HepG2 (cell line): Measurements from ENCODE around the gene ZNF10. TPM values are rescaled to one million over a fixed set of nuclear protein-coding genes. Genes with fewer than 3 reads are reported as not detected.
A peak's percentile ranks its signal among the peaks of the same experiment; 100 is the strongest.

Source experiments
- HDAC2 ChIP-seq: sonication (generic); formaldehyde crosslinking; IDR thresholded peaks from 2 replicates; pipeline ENCODE4 v1.4.0; 2020; ENCODE audit warnings: missing genetic modification reagents
- KAT2B ChIP-seq: fragments of 150-350 bp; IDR thresholded peaks from 2 replicates; pipeline ENCODE4 v1.6.1; 2014; ENCODE audit warnings: low read depth, low read length, borderline replicate concordance
- MEF2D ChIP-seq: sonication (generic); formaldehyde crosslinking; IDR thresholded peaks from 2 replicates; pipeline ENCODE4 v1.5.1; 2020; ENCODE audit warnings: mild to moderate bottlenecking, missing genetic modification reagents
- MEIS1 ChIP-seq: sonication (generic); formaldehyde crosslinking; IDR thresholded peaks from 2 replicates; pipeline ENCODE4 v1.9.0; 2021; ENCODE audit warnings: mild to moderate bottlenecking, missing genetic modification reagents, moderate library complexity, borderline replicate concordance
- MIXL1 ChIP-seq: IDR thresholded peaks from 2 replicates; pipeline ENCODE4 v1.6.1; 2016
- MTA3 ChIP-seq: sonication (generic); formaldehyde crosslinking; IDR thresholded peaks from 2 replicates; pipeline ENCODE4 v1.4.0; 2020; ENCODE audit warnings: missing genetic modification reagents
- NCOA1 ChIP-seq: sonication (generic); formaldehyde crosslinking; IDR thresholded peaks from 2 replicates; pipeline ENCODE4 v1.9.0; 2021; ENCODE audit warnings: missing genetic modification reagents
- PAWR ChIP-seq: sonication (generic); formaldehyde crosslinking; IDR thresholded peaks from 2 replicates; pipeline ENCODE4 v1.4.0; 2020; ENCODE audit warnings: missing genetic modification reagents, mild to moderate bottlenecking, borderline replicate concordance
- POLR2A ChIP-seq, 2 experiments: IDR thresholded peaks; 2 replicates each; pipeline ENCODE4 v1.6.1; 2011; ENCODE audit warnings: low read depth in 2 of 2, low read length in 2 of 2, mild to moderate bottlenecking in 1 of 2, moderate library complexity in 1 of 2; ENCODE audit not compliant: insufficient read depth in 1 of 2
- PRMT3 ChIP-seq: sonication (generic); formaldehyde crosslinking; IDR thresholded peaks from 2 replicates; pipeline ENCODE4 v1.8.1; 2022; ENCODE audit warnings: low read depth, mild to moderate bottlenecking, moderate library complexity, missing genetic modification reagents, borderline replicate concordance
- SMC3 ChIP-seq: IDR thresholded peaks from 2 replicates; pipeline ENCODE4 v1.6.1; 2011; ENCODE audit warnings: low read length, improper control_type of control experiment
- TEAD3 ChIP-seq: optimal IDR thresholded peaks from 2 replicates; pipeline ENCODE3; 2016; ENCODE audit warnings: borderline replicate concordance
- TOPORS ChIP-seq: sonication (generic); formaldehyde crosslinking; IDR thresholded peaks from 2 replicates; pipeline ENCODE4 v1.8.0; 2023; ENCODE audit warnings: mild to moderate bottlenecking, missing genetic modification reagents
- ZHX1 ChIP-seq: sonication (generic); formaldehyde crosslinking; IDR thresholded peaks from 2 replicates; pipeline ENCODE4 v1.8.1; 2022; ENCODE audit warnings: low read depth, mild to moderate bottlenecking, missing genetic modification reagents
- ZKSCAN5 ChIP-seq: sonication (generic); formaldehyde crosslinking; IDR thresholded peaks from 2 replicates; pipeline ENCODE4 v1.5.1; 2020; ENCODE audit warnings: mild to moderate bottlenecking, missing genetic modification reagents
- ZMYM2 ChIP-seq: sonication (generic); formaldehyde crosslinking; IDR thresholded peaks from 2 replicates; pipeline ENCODE4 v1.8.0; 2022; ENCODE audit warnings: mild to moderate bottlenecking, missing genetic modification reagents
- ZNF282 ChIP-seq: fragments of 450-650 bp; IDR thresholded peaks from 2 replicates; pipeline ENCODE4 v1.6.1; 2018; ENCODE audit not compliant: partially characterized antibody
- ZNF543 ChIP-seq: sonication (generic); formaldehyde crosslinking; IDR thresholded peaks from 2 replicates; pipeline ENCODE4 v1.4.0; 2020; ENCODE audit warnings: mild to moderate bottlenecking, missing genetic modification reagents
- ZNF766 ChIP-seq: sonication (generic); formaldehyde crosslinking; IDR thresholded peaks from 2 replicates; pipeline ENCODE4 v1.5.0; 2020; ENCODE audit warnings: missing genetic modification reagents, borderline replicate concordance
- ZNF784 ChIP-seq: sonication (generic); formaldehyde crosslinking; IDR thresholded peaks from 2 replicates; pipeline ENCODE4 v1.5.1; 2020; ENCODE audit warnings: missing genetic modification reagents, mild to moderate bottlenecking, borderline replicate concordance
- ZSCAN25 ChIP-seq: sonication (generic); formaldehyde crosslinking; IDR thresholded peaks from 2 replicates; pipeline ENCODE4 v1.8.0; 2022; ENCODE audit warnings: mild to moderate bottlenecking, missing genetic modification reagents
- polyA plus RNA-seq, 8 experiments: library from polyadenylated mRNA; depleted of rRNA in 3 of 8; stranded (reverse) in 7 of 8; unstranded in 1 of 8; fragments of >200 nt; fragmentation: Illumina TruSeq in 4 of 8; extraction: Trizol in 4 of 8; gene quantifications; 2 replicates each; pipeline versions ENCODE4 v1.2.1 to v1.2.3, GENCODE V29; 2011 to 2016; ENCODE audit warnings: low read depth in 4 of 8, missing spikeins in 1 of 8, mixed read lengths in 1 of 8; ENCODE audit not compliant: insufficient read depth in 1 of 8
- total RNA-seq, 5 experiments: library from RNA; depleted of rRNA; stranded (reverse); fragments of >200 nt; fragmentation: Illumina TruSeq; extraction: Trizol; gene quantifications; 2 replicates each; pipeline ENCODE4 v1.2.3, GENCODE V29; 2016; ENCODE audit warnings: low read depth in 1 of 5
- TF ChIP-seq, protein P1 (sequence below): sonication (generic); formaldehyde crosslinking; conservative IDR thresholded peaks from 2 replicates; pipeline ENCODE4 v1.5.0; 2020; ENCODE audit warnings: missing genetic modification reagents
- TF ChIP-seq, protein P2 (sequence below): sonication (generic); formaldehyde crosslinking; conservative IDR thresholded peaks from 2 replicates; pipeline ENCODE4 v1.8.0; 2022; ENCODE audit warnings: mild to moderate bottlenecking, moderate library complexity, missing genetic modification reagents
- TF ChIP-seq, protein P3 (sequence below): sonication (generic); formaldehyde crosslinking; IDR thresholded peaks from 2 replicates; pipeline ENCODE4 v1.4.0; 2020; ENCODE audit warnings: mild to moderate bottlenecking, missing genetic modification reagents

Gene ZNF10
- total and polyA plus RNA-seq, 2 of the 13 experiments (the other 11 are each of a cell fraction or from before 2014, with no cell fraction given) = 2.9 to 6.5 TPM

DNA sequence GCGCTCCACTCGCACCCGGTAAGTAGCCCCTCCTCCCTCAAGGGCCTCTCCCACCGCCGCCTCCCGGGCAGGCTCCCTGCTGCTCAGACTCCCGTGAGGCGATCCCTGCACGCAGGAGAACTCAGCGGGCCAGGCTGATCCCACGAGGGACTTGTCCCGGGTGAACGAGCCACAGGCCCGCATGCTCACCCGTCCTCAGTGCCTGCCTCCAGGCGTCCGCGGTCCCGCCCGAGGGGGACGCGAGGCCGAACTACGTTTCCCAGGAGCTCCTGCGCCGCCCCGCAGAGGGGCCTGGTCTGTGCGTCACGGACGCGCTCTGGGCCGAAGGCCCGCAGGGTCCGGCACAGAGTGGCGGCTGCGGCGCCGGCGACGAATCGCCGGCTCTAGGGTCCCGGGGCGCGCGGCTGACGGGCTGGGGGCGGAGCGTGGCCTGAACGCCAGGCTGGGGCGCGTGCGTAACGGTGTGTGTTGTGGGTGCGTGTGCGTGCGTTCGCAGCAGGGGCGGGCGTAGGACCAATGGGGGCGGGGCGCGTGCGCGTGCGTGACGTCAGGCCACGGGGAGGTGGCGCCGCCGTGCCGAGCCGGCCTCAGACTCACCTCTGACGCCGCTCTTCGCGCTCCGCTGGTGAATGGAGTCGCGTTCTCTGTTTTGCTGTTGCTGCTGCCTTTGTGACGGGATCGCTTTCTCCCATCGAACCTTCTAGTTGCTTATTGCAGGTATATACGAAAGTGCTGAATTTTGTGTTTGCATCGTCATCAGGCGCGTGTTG, at the start of gene ZNF10, which contains the start of gene ZNF891 (continued):
- no peak for TF ChIP-seq TEAD3 (CRISPR knock-in tag)
- TF ChIP-seq, protein P1, sequence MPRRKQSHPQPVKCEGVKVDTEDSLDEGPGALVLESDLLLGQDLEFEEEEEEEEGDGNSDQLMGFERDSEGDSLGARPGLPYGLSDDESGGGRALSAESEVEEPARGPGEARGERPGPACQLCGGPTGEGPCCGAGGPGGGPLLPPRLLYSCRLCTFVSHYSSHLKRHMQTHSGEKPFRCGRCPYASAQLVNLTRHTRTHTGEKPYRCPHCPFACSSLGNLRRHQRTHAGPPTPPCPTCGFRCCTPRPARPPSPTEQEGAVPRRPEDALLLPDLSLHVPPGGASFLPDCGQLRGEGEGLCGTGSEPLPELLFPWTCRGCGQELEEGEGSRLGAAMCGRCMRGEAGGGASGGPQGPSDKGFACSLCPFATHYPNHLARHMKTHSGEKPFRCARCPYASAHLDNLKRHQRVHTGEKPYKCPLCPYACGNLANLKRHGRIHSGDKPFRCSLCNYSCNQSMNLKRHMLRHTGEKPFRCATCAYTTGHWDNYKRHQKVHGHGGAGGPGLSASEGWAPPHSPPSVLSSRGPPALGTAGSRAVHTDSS (CRISPR knock-in tag) = no peak; the same call in 1 of the 2 replicates
- no peak for TF ChIP-seq MIXL1
- TF ChIP-seq, protein P2, sequence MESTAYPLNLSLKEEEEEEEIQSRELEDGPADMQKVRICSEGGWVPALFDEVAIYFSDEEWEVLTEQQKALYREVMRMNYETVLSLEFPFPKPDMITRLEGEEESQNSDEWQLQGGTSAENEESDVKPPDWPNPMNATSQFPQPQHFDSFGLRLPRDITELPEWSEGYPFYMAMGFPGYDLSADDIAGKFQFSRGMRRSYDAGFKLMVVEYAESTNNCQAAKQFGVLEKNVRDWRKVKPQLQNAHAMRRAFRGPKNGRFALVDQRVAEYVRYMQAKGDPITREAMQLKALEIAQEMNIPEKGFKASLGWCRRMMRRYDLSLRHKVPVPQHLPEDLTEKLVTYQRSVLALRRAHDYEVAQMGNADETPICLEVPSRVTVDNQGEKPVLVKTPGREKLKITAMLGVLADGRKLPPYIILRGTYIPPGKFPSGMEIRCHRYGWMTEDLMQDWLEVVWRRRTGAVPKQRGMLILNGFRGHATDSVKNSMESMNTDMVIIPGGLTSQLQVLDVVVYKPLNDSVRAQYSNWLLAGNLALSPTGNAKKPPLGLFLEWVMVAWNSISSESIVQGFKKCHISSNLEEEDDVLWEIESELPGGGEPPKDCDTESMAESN (CRISPR knock-in tag) = peak; percentile 98
- TF ChIP-seq ZKSCAN5 (CRISPR knock-in tag) = 0 out of 2 replicates have a peak, but pooled peaks have one; percentile 38
- peak; percentile 37 for TF ChIP-seq HDAC2 (CRISPR knock-in tag)
- TF ChIP-seq KAT2B = no peak
- TF ChIP-seq PAWR (CRISPR knock-in tag) = 0 out of 2 replicates have a peak, but pooled peaks have one; percentile 28
- peak; percentile 98 for TF ChIP-seq ZHX1 (CRISPR knock-in tag)
- no peak for TF ChIP-seq MTA3 (CRISPR knock-in tag)
- TF ChIP-seq ZNF766 (CRISPR knock-in tag) = peak; percentile 95
- no peak for TF ChIP-seq NCOA1 (CRISPR knock-in tag)
- TF ChIP-seq ZNF282 = no peak
- TF ChIP-seq, protein P3, sequence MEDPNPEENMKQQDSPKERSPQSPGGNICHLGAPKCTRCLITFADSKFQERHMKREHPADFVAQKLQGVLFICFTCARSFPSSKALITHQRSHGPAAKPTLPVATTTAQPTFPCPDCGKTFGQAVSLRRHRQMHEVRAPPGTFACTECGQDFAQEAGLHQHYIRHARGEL (CRISPR knock-in tag) = no peak
- TF ChIP-seq ZMYM2 = no peak
- TF ChIP-seq PRMT3 (CRISPR knock-in tag) = no peak
- no peak for TF ChIP-seq MEIS1 (CRISPR knock-in tag)
- TF ChIP-seq SMC3 = no peak
- TF ChIP-seq POLR2A (IDR thresholded peaks at IDR 0.05; ENCODE audit: insufficient read depth in 1 of 2, low read depth in 2 of 2, low read length in 2 of 2) = peak; percentile 94 to 95
- no peak for TF ChIP-seq TOPORS (CRISPR knock-in tag)
- TF ChIP-seq ZNF543 (CRISPR knock-in tag) = no peak; the same call in 1 of the 2 replicates
- TF ChIP-seq MEF2D (CRISPR knock-in tag) = peak; percentile 65; the same call in 1 of the 2 replicates
- TF ChIP-seq ZNF784 (CRISPR knock-in tag) = peak; percentile 89; the same call in 1 of the 2 replicates
- TF ChIP-seq ZSCAN25 (CRISPR knock-in tag) = peak; percentile 65; the same call in 1 of the 2 replicates
